Measurements from ENCODE around the gene PLGRKT. TPM values are rescaled to one million over a fixed set of nuclear protein-coding genes. Genes with fewer than 3 reads are reported as not detected.

PLGRKT gene, protein sequence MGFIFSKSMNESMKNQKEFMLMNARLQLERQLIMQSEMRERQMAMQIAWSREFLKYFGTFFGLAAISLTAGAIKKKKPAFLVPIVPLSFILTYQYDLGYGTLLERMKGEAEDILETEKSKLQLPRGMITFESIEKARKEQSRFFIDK
- 6.1 and 6.2 TPM in 2 replicates for total RNA-seq

GRCh38 chr9:5437254-5438216, at the start of gene PLGRKT:
PLGRKT (minus strand) TSS chr9:5437925; CDS start chr9:5431977, 5,948 bp downstream.

GRCh38 chr9:5450359-5451091, 12.8 kb upstream of the PLGRKT start, which contains the start of gene CD274:
CD274 (plus strand) TSS chr9:5450542; CDS start chr9:5456114, 5,572 bp downstream.

DNA sequence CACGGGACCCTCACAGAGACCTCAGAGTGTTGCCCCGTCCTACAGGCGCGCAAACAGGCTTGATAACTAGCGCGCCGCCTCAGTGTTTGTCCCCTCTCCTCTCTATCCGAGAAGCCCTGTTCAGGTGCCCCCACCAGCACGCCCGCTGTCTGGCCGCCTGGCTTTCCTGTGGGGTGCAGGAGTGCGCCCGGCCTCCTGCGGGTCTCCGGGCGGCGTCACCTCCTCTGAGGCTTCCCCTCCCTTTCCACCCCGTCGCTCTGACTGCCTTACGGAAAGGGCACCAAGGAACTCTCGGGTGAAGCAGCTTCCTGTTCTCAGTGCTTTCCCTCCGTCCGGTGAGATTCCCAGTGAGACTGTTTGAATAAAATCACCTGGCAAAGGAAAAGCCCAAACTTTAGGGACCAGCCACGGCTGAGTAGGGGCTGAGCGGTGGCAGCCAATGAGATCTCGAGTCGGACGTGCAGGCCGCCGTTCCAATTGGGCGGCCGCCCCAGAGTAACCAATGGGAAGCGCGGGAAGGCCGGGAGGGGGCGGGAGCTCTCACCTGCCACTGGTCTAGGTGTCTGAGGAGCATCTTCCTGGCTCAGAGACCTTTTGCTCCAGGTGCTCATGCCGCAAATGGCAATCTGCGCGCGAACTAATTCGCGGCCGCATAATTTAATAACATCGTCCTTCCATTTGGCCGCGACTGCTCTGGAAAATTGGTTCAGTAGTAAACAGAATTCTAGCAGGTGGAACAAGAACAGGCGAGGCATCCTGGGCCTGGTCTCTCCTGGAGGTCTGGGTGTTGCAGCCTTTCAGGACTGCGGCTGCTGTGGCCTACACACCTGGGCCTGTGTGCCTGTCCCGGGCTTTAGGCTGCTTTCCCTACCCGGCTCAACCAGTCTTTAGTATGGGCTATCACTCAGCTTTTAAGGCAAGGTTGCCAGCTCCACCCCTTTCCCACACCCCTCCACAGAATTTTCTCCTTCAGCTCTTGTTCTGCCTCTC, 98.4 kb downstream of the PLGRKT start, which contains the start of gene RLN1:
RLN1 (minus strand) TSS at position 885 of the 990 bp plus-strand sequence; CDS start at position 755, 130 bp downstream.

Other genes with a start within 250 kb of the PLGRKT start
- not detected in 2 replicates for gene INSL4, start 206.5 kb downstream of the PLGRKT start, total RNA-seq
- gene RLN2, start 133.2 kb downstream of the PLGRKT start, total RNA-seq, result 0.65 and 1.4 TPM in 2 replicates
- gene RLN1, start 98.0 kb downstream of the PLGRKT start, total RNA-seq, result not detected in 2 replicates
- gene CD274, start 12.6 kb upstream of the PLGRKT start, total RNA-seq, result 3.7 and 6.9 TPM in 2 replicates
- gene PDCD1LG2, start 72.6 kb upstream of the PLGRKT start, total RNA-seq, result 0.34 and 0.54 TPM in 2 replicates
- 29.4 and 32.4 TPM in 2 replicates for gene RIC1, start 191.2 kb upstream of the PLGRKT start, total RNA-seq